ENCODE results near the gene KLRC3. TPM values are rescaled to one million over a fixed set of nuclear protein-coding genes. Genes with fewer than 3 reads are reported as not detected.
"Not testable (repeated sequence)": the region's sequence is repeated elsewhere in the genome, so short reads cannot be mapped to it uniquely, and the experiment has no call there.

KLRC3 gene
- total RNA-seq, 3 donors from 2014 or later (not counting 1 experiment from before 2014, with no cell fraction given) = 10.7 to 69.1 (median 49.8) TPM

- no CpG with 5 or more reads among the region's 3 CpGs for WGBS (ENCODE audit: insufficient coverage)
- H3K4me1 Mint-ChIP-seq = peaks cover 60 to 75% of the 10 kb centered on the region in 2 donors
- TF ChIP-seq CTCF (IDR thresholded peaks at IDR 0.05) = no peak
- Histone ChIP-seq H3K27me3 (ENCODE audit: control insufficient read depth, insufficient read depth, low read length) (no peaks in the 10 kb centered on the region), H3K27ac (ENCODE audit: low read length) (peak overlapping the region; percentile 92), H3K9me3 (ENCODE audit: control insufficient read depth, insufficient read depth, low read length) (no peaks in the 10 kb centered on the region), H3K36me3 (ENCODE audit: control insufficient read depth, insufficient read depth, low read length) (peaks cover 7% of the 10 kb centered on the region), H3K4me3 (ENCODE audit: low read length) (no peak overlapping the region), H3K4me1 (ENCODE audit: control insufficient read depth, insufficient read depth, low read length) (peaks cover 40% of the 10 kb centered on the region)
- H3K27ac Mint-ChIP-seq = peak overlapping the region; percentile 97 to 98
- DNase-seq = peak in 1 of 2 donors; percentile 5
- H3K9me3 Mint-ChIP-seq = no peaks in the 10 kb centered on the region
- no peak for ATAC-seq
- peaks cover 16% of the 10 kb centered on the region for H3K36me3 Mint-ChIP-seq
- H3K4me3 Mint-ChIP-seq = peak overlapping the region; percentile 50
- intact Hi-C loops (cut with micrococcal nuclease) = loop anchor here (5.0 kb wide), 2 partner anchors 526 to 746 kb away; partner anchors contain the start of gene CLEC2B
- H3K27me3 Mint-ChIP-seq (ENCODE audit: low read depth in 2 of 2) = no peaks in the 10 kb centered on the region
Measured at GRCh38 chr12:10393291-10393690, 27.1 kb downstream of the KLRC3 start.

GRCh38 chr12:10392394-10392930 lies 27.9 kb downstream of the KLRC3 start:
- H3K36me3 Mint-ChIP-seq = peaks cover 16% of the 10 kb centered on the region
- no peak for TF ChIP-seq CTCF (IDR thresholded peaks at IDR 0.05)
- H3K4me3 ChIP-seq (ENCODE audit: low read length) = no peak overlapping the region
- ATAC-seq (peak; percentile 44 to 68 (median 67)), DNase-seq (peak in 1 of 2 donors; percentile 74)
- peaks cover 15% of the 10 kb centered on the region for H3K36me3 ChIP-seq (ENCODE audit: control insufficient read depth, insufficient read depth, low read length)
- H3K27me3 Mint-ChIP-seq (ENCODE audit: low read depth in 2 of 2) = no peaks in the 10 kb centered on the region
- WGBS (ENCODE audit: insufficient coverage) = 2% methylated on average over 7 of the region's 7 CpGs
- peak overlapping the region; percentile 89 for H3K4me3 Mint-ChIP-seq
- peak overlapping the region; percentile 76 for H3K27ac ChIP-seq (ENCODE audit: low read length)
- peak overlapping the region; percentile 89 to 98 for H3K27ac Mint-ChIP-seq
- H3K9me3 Mint-ChIP-seq = no peaks in the 10 kb centered on the region
- peaks cover 53 to 68% of the 10 kb centered on the region in 2 donors for H3K4me1 Mint-ChIP-seq
- H3K4me1 ChIP-seq (ENCODE audit: control insufficient read depth, insufficient read depth, low read length) = peaks cover 34% of the 10 kb centered on the region
- H3K9me3 ChIP-seq (ENCODE audit: control insufficient read depth, insufficient read depth, low read length) = no peaks in the 10 kb centered on the region
- intact Hi-C loops (cut with micrococcal nuclease) = loop anchor here (5.0 kb wide), 2 partner anchors 525 to 745 kb away; partner anchors contain the start of gene CLEC2B
- H3K27me3 ChIP-seq (ENCODE audit: control insufficient read depth, insufficient read depth, low read length) = no peaks in the 10 kb centered on the region

GRCh38 chr12:10390991-10391390 lies 29.4 kb downstream of the KLRC3 start:
- H3K9me3 Mint-ChIP-seq; H3K27me3 Mint-ChIP-seq (ENCODE audit: low read depth in 2 of 2); H3K27me3 ChIP-seq (ENCODE audit: control insufficient read depth, insufficient read depth, low read length); H3K4me3 Mint-ChIP-seq; H3K4me3 ChIP-seq (ENCODE audit: low read length); H3K9me3 ChIP-seq (ENCODE audit: control insufficient read depth, insufficient read depth, low read length); ATAC-seq: not testable (repeated sequence)
- Mint-ChIP-seq H3K36me3 (peaks cover 24% of the 10 kb centered on the region), H3K27ac (peak overlapping the region; percentile 89 to 98), H3K4me1 (peaks cover 54 to 68% of the 10 kb centered on the region in 2 donors)
- Histone ChIP-seq H3K27ac (ENCODE audit: low read length) (peak overlapping the region; percentile 76), H3K36me3 (ENCODE audit: control insufficient read depth, insufficient read depth, low read length) (peaks cover 30% of the 10 kb centered on the region), H3K4me1 (ENCODE audit: control insufficient read depth, insufficient read depth, low read length) (peaks cover 26% of the 10 kb centered on the region)
- intact Hi-C loops (cut with micrococcal nuclease) = loop anchor here (5.0 kb wide), 2 partner anchors 524 to 744 kb away; partner anchors contain the start of gene CLEC2B
- peak in 1 of 2 donors; percentile 1 for DNase-seq
- 82% methylated on average over 6 of the region's 7 CpGs for WGBS (ENCODE audit: insufficient coverage)

GRCh38 chr12:10389904-10390303 lies 30.5 kb downstream of the KLRC3 start, which contains the start of gene KLRK1:
KLRK1 (minus strand) TSS chr12:10390041; CDS start chr12:10388810, 1,231 bp downstream.
- Histone ChIP-seq H3K36me3 (ENCODE audit: control insufficient read depth, insufficient read depth, low read length) (peaks cover 41% of the 10 kb centered on the region), H3K27me3 (ENCODE audit: control insufficient read depth, insufficient read depth, low read length) (no peaks in the 10 kb centered on the region), H3K4me3 (ENCODE audit: low read length) (peak within 1 kb of the TSS; percentile 92), H3K4me1 (ENCODE audit: control insufficient read depth, insufficient read depth, low read length) (peaks cover 19% of the 10 kb centered on the region), H3K27ac (ENCODE audit: low read length) (peak within 1 kb of the TSS; percentile 86), H3K9me3 (ENCODE audit: control insufficient read depth, insufficient read depth, low read length) (no peaks in the 10 kb centered on the region)
- Mint-ChIP-seq H3K4me3 (peak within 1 kb of the TSS; percentile 86), H3K36me3 (peaks cover 33% of the 10 kb centered on the region), H3K27me3 (ENCODE audit: low read depth in 2 of 2) (no peaks in the 10 kb centered on the region), H3K9me3 (no peaks in the 10 kb centered on the region), H3K4me1 (peaks cover 50 to 67% of the 10 kb centered on the region in 2 donors), H3K27ac (peak within 1 kb of the TSS; percentile 91 to 98)
- TF ChIP-seq CTCF (IDR thresholded peaks at IDR 0.05) = no peak
- no peak for ATAC-seq
- intact Hi-C loops (cut with micrococcal nuclease) = loop anchor here (5.0 kb wide), 2 partner anchors 523 to 743 kb away; partner anchors contain the start of gene CLEC2B
- DNase-seq = peak in 1 of 2 donors; percentile 27
- WGBS (ENCODE audit: insufficient coverage) = no CpG with 5 or more reads among the region's 1 CpG
